ENCODE data around the gene GPX4.
"Not testable (repeated sequence)": the region's sequence is repeated elsewhere in the genome, so short reads cannot be mapped to it uniquely, and the experiment has no call there.

Gene GPX4

GRCh38 chr19:1110809-1111640, 7.2 kb downstream of the GPX4 start:
- TF ChIP-seq CTCF (IDR thresholded peaks at IDR 0.05; ENCODE audit: insufficient read depth, missing control alignments): no peak
- FAIRE-seq (no peak), DNase-seq (ENCODE audit: insufficient read length, low spot score) (no peak)

- DNase-seq (ENCODE audit: insufficient read length, low spot score) (no peak), FAIRE-seq (no peak)
- TF ChIP-seq CTCF (IDR thresholded peaks at IDR 0.05; ENCODE audit: insufficient read depth, missing control alignments): no peak
Measured at GRCh38 chr19:1111641-1112267, 8.0 kb downstream of the GPX4 start.

- no peak for FAIRE-seq
- no peak for DNase-seq (ENCODE audit: insufficient read length, low spot score)
- TF ChIP-seq CTCF (IDR thresholded peaks at IDR 0.05; ENCODE audit: insufficient read depth, missing control alignments): no peak
Measured at GRCh38 chr19:1112268-1113029, 8.7 kb downstream of the GPX4 start.

DNA sequence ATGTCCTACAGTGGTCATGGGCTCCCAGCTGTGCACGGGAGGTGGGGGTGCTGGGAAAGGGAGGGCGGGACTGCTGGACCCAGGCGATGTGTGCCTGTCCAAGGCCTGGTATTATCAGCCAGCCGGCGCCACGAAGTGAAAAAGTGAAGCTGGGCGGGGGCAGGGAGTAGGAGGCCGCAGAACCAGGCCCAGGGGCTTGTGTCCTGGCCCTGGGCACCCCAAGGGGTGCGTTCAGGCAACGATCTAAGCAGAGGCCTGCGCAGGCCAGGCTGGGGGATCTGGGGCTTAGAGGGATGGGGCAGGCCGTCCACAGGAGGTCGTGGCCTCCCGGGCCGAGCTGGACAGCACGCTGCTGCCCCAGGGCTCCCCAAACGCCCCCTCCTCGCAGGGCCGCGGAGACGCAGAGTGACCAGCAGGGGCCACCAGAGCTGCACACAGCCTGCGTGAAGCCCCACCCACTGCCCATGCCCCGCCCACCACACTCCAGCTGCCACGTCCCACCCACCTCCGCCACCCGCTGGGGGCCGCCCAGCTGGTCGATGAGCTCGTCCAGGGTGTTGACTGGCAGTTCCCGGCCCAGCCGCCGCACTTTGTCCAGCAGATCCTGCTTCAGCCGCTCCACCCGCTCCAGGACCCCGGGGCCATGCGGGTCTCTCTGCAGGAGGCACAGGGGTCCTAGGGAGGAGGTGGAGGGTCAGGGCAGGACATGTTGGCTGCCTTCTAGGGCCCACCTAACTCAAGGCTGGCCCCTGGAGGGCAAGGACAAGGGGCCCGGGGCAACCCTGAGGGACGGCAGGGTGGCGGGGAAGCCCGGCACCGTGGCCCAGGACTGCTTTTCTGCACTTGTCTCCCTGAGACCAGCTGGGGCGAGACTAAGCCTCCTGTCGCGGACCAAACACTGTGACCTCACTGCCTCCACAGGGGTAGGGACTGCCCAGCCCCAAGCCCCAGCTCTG, 9.5 kb downstream of the GPX4 start:
- peak; percentile 100 for DNase-seq (ENCODE audit: insufficient read length, low spot score)
- TF ChIP-seq CTCF (IDR thresholded peaks at IDR 0.05; ENCODE audit: insufficient read depth, missing control alignments): peak; percentile 73
- FAIRE-seq: no peak

DNA sequence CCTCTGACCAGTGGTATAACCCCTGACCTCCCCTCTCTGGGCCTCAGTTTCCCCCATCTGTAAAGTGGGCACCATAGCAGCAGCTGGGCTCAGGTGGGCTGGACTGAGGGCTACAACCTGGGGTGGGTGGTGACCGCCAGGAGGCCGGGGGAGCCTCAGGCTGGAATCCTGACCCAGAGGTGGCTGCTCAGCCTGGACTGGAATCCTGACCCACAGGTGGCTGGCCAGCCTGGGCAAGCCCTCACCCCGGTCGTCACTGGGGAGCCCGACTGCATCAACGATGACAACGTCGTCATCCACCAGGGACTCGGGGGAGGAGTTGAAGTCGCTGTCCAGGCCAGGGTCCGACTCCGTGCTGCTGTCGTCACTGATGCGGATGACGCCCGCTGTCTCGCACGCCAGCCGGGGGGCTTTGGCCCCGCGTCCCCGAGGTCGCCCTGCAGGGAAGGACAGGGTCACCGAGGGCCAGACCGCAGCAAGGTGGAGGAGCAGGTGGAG, 10.2 kb downstream of the GPX4 start:
- DNase-seq (ENCODE audit: insufficient read length, low spot score) (no peak), FAIRE-seq (no peak)
- no peak for TF ChIP-seq CTCF (IDR thresholded peaks at IDR 0.05; ENCODE audit: insufficient read depth, missing control alignments)

GRCh38 chr19:1114728-1115127, 10.9 kb downstream of the GPX4 start:
- not testable (repeated sequence) for DNase-seq (ENCODE audit: insufficient read length, low spot score); FAIRE-seq
